Esophagus (tissue), 2 donors: ENCODE measurements around the gene RAB11FIP4. TPM values are rescaled to one million over a fixed set of nuclear protein-coding genes. Genes with fewer than 3 reads are reported as not detected.
A peak's percentile ranks its signal among the peaks of the same experiment; 100 is the strongest.

Source experiments
- H3K27ac ChIP-seq, 2 donors: one replicate each; pipeline ENCODE4 v1.5.1; 2013; ENCODE audit warnings: low read depth in 2 of 2, mild to moderate bottlenecking in 2 of 2, inconsistent platforms in 1 of 2, low read length in 1 of 2, moderate library complexity in 1 of 2
- H3K27me3 ChIP-seq, 2 donors: one replicate each; pipeline ENCODE4 v1.6.1; 2013; ENCODE audit warnings: low read length in 2 of 2, control low read depth in 1 of 2, mild to moderate bottlenecking in 1 of 2; ENCODE audit not compliant: insufficient read depth in 2 of 2, control insufficient read depth in 1 of 2
- H3K36me3 ChIP-seq, 2 donors: one replicate each; pipeline ENCODE4 v1.6.1; 2013; ENCODE audit warnings: low read length in 1 of 2; ENCODE audit not compliant: control insufficient read depth in 2 of 2, insufficient read depth in 2 of 2
- H3K4me1 ChIP-seq, 2 donors: one replicate each; pipeline ENCODE4 v1.6.1; 2013; ENCODE audit warnings: low read length in 1 of 2; ENCODE audit not compliant: control insufficient read depth in 2 of 2, insufficient read depth in 2 of 2
- H3K4me3 ChIP-seq, 2 donors: one replicate each; pipeline ENCODE4 v1.5.1; 2013; ENCODE audit warnings: low read length in 2 of 2, mild to moderate bottlenecking in 2 of 2, low read depth in 1 of 2, moderate library complexity in 1 of 2
- H3K9me3 ChIP-seq, 2 donors: one replicate each; pipeline ENCODE4 v1.6.1; 2013; ENCODE audit warnings: mild to moderate bottlenecking in 2 of 2, low read depth in 1 of 2, low read length in 1 of 2, moderate library complexity in 1 of 2; ENCODE audit not compliant: control insufficient read depth in 2 of 2, insufficient read depth in 1 of 2
- WGBS, 2 donors: extraction: QIAGEN DNeasy Blood & Tissue Kit; methylation state at CpG; one replicate each; pipeline ENCODE4 v1.1.7; 2013; 5-methylcytosine and 5-hydroxymethylcytosine counted together
- polyA plus RNA-seq, 2 donors: library from polyadenylated mRNA; stranded (reverse); fragments of 200-250 nt; gene quantifications; one replicate each; pipeline ENCODE4 v1.2.3, GENCODE V29; 2013
- donor health status: healthy with polysubstance abuse.
- donor health status: Bipolar disorder and iron deficiency.

Gene RAB11FIP4
- polyA plus RNA-seq, 2 donors, result 5.0 TPM

DNA sequence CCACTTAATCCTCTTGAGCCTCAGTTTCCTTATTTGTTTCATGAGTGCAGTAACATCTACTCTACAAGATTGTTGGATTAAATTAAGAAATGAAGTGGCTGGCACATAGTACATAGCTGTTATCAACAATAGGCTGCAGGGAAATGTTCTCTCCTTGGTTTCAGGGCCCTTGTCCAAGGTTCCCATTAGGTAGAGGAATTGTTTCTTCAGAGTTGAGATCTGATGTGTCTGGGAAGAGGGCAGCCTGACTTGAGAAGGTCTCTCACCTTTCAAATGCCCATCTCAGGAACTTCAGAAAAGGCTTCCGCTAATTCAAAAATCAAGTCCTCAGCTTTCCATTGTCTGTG is 87.6 kb downstream of the RAB11FIP4 start:
- Histone ChIP-seq H3K36me3 (no peaks in the 10 kb centered on the region), H3K27ac (no peak overlapping the region), H3K27me3 (no peaks in the 10 kb centered on the region), H3K9me3 (no peaks in the 10 kb centered on the region), H3K4me1 (no peaks in the 10 kb centered on the region), H3K4me3 (no peak overlapping the region)
- 100% methylated on average over 1 of the region's 1 CpG for WGBS, 2 donors

DNA sequence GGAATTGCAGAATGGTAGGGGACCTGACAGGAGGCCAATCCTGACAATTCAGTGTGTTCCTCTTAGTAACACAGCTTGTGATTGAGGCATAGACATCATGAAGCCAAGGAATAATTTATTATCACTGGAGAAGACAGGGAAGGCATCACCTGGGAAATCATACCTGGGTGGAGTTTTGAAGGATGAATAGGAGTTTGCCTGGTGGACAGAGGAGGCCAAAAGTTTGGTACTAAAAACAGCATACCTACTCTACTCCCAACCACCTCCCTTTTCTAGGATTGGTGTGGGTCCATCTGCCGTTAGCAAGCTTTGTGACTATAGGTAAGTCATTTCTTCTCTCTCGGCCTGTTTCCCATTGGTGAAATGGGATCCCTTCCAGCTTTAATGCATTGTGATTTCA is 88.0 kb downstream of the RAB11FIP4 start:
- no peaks in the 10 kb centered on the region for H3K9me3 ChIP-seq
- WGBS, 2 donors, result 93 to 94% methylated on average over 2 of the region's 2 CpGs

DNA sequence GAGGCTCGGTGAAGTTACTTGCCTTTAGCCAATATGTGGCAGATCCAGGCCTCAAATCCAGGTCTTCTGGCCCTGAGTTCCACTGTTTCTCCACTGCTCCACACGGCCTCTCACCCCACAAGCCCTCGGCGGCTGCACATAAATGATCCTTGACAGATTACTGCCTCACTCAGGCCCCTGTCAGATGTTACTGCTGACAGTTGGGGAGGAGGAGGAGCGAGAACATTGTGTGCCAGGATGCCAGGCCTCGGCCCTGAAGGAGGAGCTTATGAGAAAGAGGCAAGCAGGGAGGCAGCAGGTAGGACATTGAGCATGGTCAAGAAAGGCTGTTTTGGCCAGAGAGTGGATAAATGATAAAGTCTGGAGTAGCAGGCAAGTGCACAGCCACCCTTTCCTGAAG is 88.6 kb downstream of the RAB11FIP4 start:
- 81 to 87% methylated on average over 6 of the region's 6 CpGs for WGBS, 2 donors
- Histone ChIP-seq H3K36me3 (no peaks in the 10 kb centered on the region), H3K4me3 (no peak overlapping the region), H3K9me3 (no peaks in the 10 kb centered on the region), H3K27ac (no peak overlapping the region), H3K27me3 (no peaks in the 10 kb centered on the region), H3K4me1 (no peaks in the 10 kb centered on the region)

More for the DNA sequence above, 88.0 kb downstream of the RAB11FIP4 start:
- H3K4me1 ChIP-seq, result no peaks in the 10 kb centered on the region
- H3K27me3 ChIP-seq, result no peaks in the 10 kb centered on the region
- no peaks in the 10 kb centered on the region for H3K36me3 ChIP-seq
- no peak overlapping the region for H3K4me3 ChIP-seq
- no peak overlapping the region for H3K27ac ChIP-seq

DNA sequence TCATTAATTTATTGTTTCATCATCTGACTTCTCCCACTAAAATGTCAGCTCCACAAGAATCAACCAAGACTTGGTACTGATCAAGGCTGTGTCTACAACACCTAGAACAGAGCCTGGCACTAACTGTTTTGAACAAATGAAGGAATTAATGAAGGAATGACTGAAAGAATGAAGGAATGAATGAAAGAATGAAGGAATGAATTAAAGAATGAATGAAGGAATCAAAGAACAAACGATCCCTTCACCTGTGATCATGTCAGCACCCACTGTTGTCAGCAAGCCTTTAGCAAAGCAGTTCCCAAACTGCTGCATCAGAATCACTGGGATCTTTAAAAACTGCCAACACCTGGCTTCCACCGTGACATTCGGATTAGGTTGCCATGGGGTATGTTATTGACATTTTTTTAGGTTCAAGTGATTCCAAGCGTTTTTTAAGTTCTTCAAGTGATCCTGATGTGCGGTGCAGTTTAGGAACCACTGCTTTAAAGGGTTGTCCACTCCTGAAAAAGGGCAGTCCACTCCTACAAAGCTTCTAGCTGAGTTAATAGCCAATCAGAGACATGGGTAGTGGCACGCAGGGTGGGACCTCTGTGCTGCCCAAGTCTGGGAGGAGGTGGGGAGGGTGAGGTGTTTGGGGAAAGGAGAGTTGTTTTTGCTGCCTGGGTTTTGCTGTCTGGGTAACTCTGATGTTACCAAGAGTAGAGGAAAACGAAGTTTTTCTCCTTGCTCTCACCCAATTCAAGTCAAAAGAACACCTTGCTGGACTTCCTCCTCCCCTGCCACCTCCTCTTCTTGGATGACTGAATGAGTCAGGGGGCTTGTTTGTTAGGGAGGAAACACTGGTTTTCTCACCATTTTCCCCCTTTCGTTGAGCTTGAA is 89.7 kb downstream of the RAB11FIP4 start:
- H3K4me1 ChIP-seq, result no peaks in the 10 kb centered on the region
- WGBS, 2 donors, result 70 to 75% methylated on average over 8 of the region's 8 CpGs
- H3K27ac ChIP-seq, result no peak overlapping the region
- H3K9me3 ChIP-seq, result no peaks in the 10 kb centered on the region
- H3K27me3 ChIP-seq, result no peaks in the 10 kb centered on the region
- H3K4me3 ChIP-seq, result no peak overlapping the region
- no peaks in the 10 kb centered on the region for H3K36me3 ChIP-seq

DNA sequence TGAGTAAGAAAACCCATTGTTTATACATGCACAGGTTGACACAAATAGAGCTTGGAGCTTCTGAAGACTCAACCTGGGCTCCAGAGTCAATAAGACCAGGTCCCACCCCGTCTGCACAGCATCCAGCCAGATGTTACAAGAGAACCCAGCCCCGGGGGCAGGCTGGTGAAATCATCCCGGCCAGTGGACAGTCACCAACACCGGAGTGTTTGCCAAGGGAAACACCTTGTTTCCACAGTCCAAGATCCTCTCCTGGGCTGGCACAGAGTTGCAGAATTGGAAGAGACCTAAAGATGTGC is 90.3 kb downstream of the RAB11FIP4 start:
- H3K27ac ChIP-seq, result no peak overlapping the region
- H3K4me1 ChIP-seq, result no peaks in the 10 kb centered on the region
- H3K9me3 ChIP-seq, result no peaks in the 10 kb centered on the region
- H3K36me3 ChIP-seq, result no peaks in the 10 kb centered on the region
- 50 to 66% methylated on average over 4 of the region's 4 CpGs for WGBS, 2 donors
- H3K4me3 ChIP-seq, result no peak overlapping the region
- H3K27me3 ChIP-seq, result no peaks in the 10 kb centered on the region

DNA sequence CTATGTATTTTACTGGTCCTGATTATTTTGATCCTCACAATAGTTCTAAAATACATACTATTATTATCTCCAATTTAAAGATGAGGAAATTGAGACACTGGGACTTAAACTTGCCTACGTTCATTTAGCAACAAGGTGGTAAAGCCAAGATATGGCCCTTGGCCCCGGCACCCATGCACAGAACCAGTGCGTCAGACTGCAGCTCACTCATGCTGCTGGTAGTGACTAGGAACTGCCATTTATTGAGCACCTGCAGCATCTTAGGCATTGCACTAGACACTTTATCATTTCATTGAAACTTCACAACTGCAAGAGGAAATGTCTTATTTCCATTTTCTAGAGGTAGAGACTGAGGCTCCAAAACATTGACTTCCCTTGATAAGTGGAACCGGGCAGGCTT is 93.3 kb downstream of the RAB11FIP4 start:
- no peaks in the 10 kb centered on the region for H3K36me3 ChIP-seq
- H3K27me3 ChIP-seq, result no peaks in the 10 kb centered on the region
- WGBS, 2 donors, result 95 to 96% methylated on average over 4 of the region's 4 CpGs
- no peak overlapping the region for H3K4me3 ChIP-seq
- H3K4me1 ChIP-seq, result peaks cover 4 to 13% of the 10 kb centered on the region in 2 donors
- no peaks in the 10 kb centered on the region for H3K9me3 ChIP-seq
- no peak overlapping the region for H3K27ac ChIP-seq

DNA sequence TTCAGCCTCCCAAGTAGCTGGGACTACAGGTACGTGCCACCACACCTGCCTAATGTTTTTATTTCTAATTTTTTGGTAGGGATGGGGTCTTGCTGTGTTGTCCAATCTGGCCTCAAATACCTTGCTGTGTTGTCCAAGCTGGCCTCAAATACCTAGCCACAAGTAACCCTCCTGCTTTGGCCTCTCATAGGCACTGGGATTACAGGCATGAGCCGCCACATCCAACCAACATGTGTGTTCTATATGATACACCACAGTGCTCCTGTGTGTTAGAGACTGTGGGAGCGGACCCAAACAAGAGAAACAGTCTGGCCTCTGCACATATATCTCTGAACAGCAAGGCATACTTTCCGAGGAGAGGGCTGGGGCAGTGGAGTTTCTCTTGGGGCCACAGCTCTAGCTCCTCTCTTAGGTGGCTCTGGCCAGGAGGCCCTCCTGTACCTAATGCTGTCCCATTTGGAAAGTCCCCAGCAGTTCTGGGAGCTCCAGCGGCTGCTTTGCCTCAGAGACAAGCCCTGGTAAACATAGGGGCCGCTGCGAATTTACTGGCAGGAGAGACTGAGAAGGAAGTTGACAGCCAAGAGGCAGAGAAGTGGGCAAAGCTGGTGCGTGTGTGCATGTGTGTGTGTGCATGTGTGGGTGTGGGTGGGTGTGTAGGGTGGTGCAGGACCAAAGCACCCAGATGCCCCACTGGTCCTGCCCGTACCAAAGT is 95.0 kb downstream of the RAB11FIP4 start:
- no peaks in the 10 kb centered on the region for H3K27me3 ChIP-seq
- no peak overlapping the region for H3K27ac ChIP-seq
- H3K4me3 ChIP-seq, result no peak overlapping the region
- H3K4me1 ChIP-seq, result peaks cover 4 to 19% of the 10 kb centered on the region in 2 donors
- no peaks in the 10 kb centered on the region for H3K9me3 ChIP-seq
- WGBS, 2 donors, result 58 to 70% methylated on average over 9 of the region's 9 CpGs
- no peaks in the 10 kb centered on the region for H3K36me3 ChIP-seq

DNA sequence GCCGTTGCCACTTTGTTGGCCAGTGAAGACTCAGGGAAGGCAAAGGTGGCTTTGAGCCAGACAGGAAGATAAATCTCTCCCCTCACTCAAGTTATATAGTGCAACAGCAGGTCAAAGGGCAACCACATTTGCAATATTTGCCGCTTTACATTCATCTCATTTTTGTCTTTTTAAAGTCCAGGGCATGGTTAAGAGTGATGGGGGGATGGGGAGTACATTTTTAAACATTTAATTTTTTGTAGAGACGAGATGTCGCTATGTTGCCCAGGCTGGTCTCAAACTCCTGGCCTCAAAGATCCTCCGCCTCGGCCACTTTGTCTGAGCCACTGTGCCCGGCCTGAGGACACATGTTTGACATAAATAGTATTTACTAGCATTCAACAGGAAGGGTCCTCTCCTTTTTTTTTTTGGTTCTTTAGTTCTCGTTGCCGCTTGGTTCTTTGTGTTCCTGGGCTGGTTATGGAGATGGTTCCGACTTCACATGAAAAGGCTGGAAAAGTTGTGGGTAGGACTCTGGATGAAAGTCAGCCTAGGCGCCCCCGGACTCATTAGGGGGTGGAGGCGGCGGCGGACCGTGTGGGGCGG is 95.7 kb downstream of the RAB11FIP4 start:
- H3K27ac ChIP-seq, result peak overlapping the region; percentile 57 to 71
- H3K9me3 ChIP-seq, result no peaks in the 10 kb centered on the region
- no peaks in the 10 kb centered on the region for H3K27me3 ChIP-seq
- H3K36me3 ChIP-seq, result no peaks in the 10 kb centered on the region
- H3K4me1 ChIP-seq, result peaks cover 4 to 26% of the 10 kb centered on the region in 2 donors
- 16 to 21% methylated on average over 17 of the region's 17 CpGs for WGBS, 2 donors
- peak overlapping the region; percentile 17 to 64 for H3K4me3 ChIP-seq

DNA sequence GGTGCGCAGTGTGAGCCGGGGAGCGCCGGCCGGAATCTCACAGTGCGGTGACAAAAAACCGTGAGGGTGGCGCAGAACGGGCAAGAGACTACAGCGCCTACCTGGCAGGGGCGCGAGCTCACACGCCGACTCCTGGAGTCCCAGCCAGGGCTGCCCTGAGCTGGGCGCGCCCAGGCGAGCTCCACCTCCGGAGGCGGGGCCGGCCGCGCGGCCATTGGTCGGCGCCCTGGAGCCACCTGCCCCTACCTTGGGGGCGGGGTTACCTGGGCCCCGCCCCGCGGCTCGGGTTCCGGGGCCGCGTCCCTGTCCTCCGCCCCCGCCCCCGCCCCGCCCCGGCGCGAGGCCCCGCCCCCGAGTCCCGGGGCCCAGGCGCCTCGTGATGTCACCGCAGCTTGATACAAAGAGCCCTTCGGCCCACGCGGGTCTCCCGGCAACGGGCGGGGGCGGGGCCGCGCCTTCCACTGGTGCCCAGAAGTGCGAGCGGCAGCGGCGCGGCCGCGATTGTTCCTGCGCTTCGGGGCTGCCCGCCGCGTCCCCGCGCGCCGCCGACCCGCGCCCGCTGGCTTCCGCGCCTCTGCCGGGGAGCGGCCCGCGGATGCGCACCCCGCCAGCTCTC is 96.3 kb downstream of the RAB11FIP4 start:
- 1% methylated on average over 71 to 83 of the region's 83 CpGs for WGBS, 2 donors

More for the DNA sequence above, 96.3 kb downstream of the RAB11FIP4 start:
- Histone ChIP-seq H3K9me3 (no peaks in the 10 kb centered on the region), H3K27me3 (no peaks in the 10 kb centered on the region), H3K27ac (peak overlapping the region; percentile 75 to 79), H3K4me3 (peak overlapping the region; percentile 64 to 72), H3K4me1 (peaks cover 4 to 29% of the 10 kb centered on the region in 2 donors), H3K36me3 (no peaks in the 10 kb centered on the region)
